B cell (primary cell): Measurements from ENCODE around the gene EXOSC9. TPM values are rescaled to one million over a fixed set of nuclear protein-coding genes. Genes with fewer than 3 reads are reported as not detected.

Source experiments
- ATAC-seq: fragments of 200-7000 bp; cut with Tn5 transposase; one replicate; pipeline ENCODE4 v1.10.0; 2021; ENCODE audit warnings: low read depth, mild to moderate bottlenecking, moderate number of reproducible peaks, moderate library complexity
- CTCF ChIA-PET: fragments of 350-600 bp; sonication (Branson Sonifier 250); formaldehyde crosslinking; loops from one replicate; lab custom pipeline; 2021; ENCODE audit warnings: antibody characterized with exemption, inconsistent platforms; lab: Charles Lee
- POLR2A ChIA-PET: fragments of 350-600 bp; sonication (Branson Sonifier 250); formaldehyde crosslinking; loops from one replicate; lab custom pipeline; 2021; ENCODE audit warnings: antibody characterized with exemption; lab: Charles Lee
- DNase-seq: peaks from one replicate; pipeline ENCODE4 v3.0.0; 2013
- H2AFZ ChIP-seq: 2 replicates; pipeline ENCODE4 v1.6.1; 2012; ENCODE audit warnings: mild to moderate bottlenecking, low read depth, low read length; ENCODE audit not compliant: insufficient read depth, poor library complexity, severe bottlenecking
- H3K27ac ChIP-seq, 2 donors: 1 replicate in 1 of 2; 2 replicates in 1 of 2; pipeline ENCODE4 v1.5.1; 2012 to 2013; ENCODE audit warnings: low read length in 2 of 2, mild to moderate bottlenecking in 2 of 2, moderate library complexity in 1 of 2
- H3K27me3 ChIP-seq, 4 experiments: fragments of 200-600 bp in 1 of 4; sonication (generic) in 1 of 4; replicated peaks in 1 of 4; 1 replicate in 2 of 4; 2 replicates in 2 of 4; pipeline versions ENCODE4 v1.6.1 to v1.7.0; 2013 to 2016; ENCODE audit warnings: low read length in 3 of 4, mild to moderate bottlenecking in 2 of 4, mixed read lengths in 1 of 4, moderate library complexity in 1 of 4; ENCODE audit not compliant: insufficient read depth in 4 of 4, control insufficient read depth in 3 of 4; ENCODE audit errors: control extremely low read depth in 1 of 4
- H3K36me3 ChIP-seq, 2 experiments: replicated peaks in 1 of 2; 1 replicate in 1 of 2; 2 replicates in 1 of 2; pipeline versions ENCODE4 v1.6.1 to v1.7.1; 2013; ENCODE audit warnings: low read length in 1 of 2; ENCODE audit not compliant: insufficient read depth in 2 of 2, control insufficient read depth in 1 of 2; ENCODE audit errors: control extremely low read depth in 1 of 2, extremely low read depth in 1 of 2
- H3K4me1 ChIP-seq, 2 donors: fragments of 200-600 bp in 1 of 2; sonication (generic) in 1 of 2; 1 replicate in 1 of 2; 2 replicates in 1 of 2; pipeline versions ENCODE4 v1.5.1 to v1.6.1; 2013 to 2017; ENCODE audit warnings: low read length in 2 of 2; ENCODE audit not compliant: control insufficient read depth in 2 of 2, insufficient read depth in 2 of 2
- H3K4me2 ChIP-seq: replicated peaks from 2 replicates; pipeline ENCODE3; 2012; ENCODE audit warnings: mild to moderate bottlenecking, low read depth, low read length; ENCODE audit not compliant: poor library complexity, severe bottlenecking
- H3K4me3 ChIP-seq, 5 experiments: fragments of 200-600 bp in 1 of 5; sonication (generic) in 1 of 5; 1 replicate in 3 of 5; 2 replicates in 2 of 5; pipeline versions ENCODE4 v1.5.1 to v1.7.0; 2011 to 2016; ENCODE audit warnings: low read length in 4 of 5, mild to moderate bottlenecking in 4 of 5, low read depth in 2 of 5, control low read depth in 1 of 5, moderate library complexity in 1 of 5; ENCODE audit not compliant: insufficient read depth in 1 of 5; ENCODE audit errors: control extremely low read depth in 1 of 5, extremely low read depth in 1 of 5
- H3K79me2 ChIP-seq: fragments of 200-600 bp; sonication (generic); one replicate; pipeline ENCODE4 v1.6.0; 2016; ENCODE audit warnings: low read length; ENCODE audit not compliant: control insufficient read depth, insufficient read depth
- H3K9ac ChIP-seq: fragments of 200-600 bp; sonication (generic); 2 replicates; pipeline ENCODE4 v1.6.1; 2017; ENCODE audit warnings: mild to moderate bottlenecking, low read length, moderate library complexity
- H3K9me3 ChIP-seq, 3 donors: one replicate each; pipeline versions ENCODE4 v1.6.1 to v1.7.1; 2013; ENCODE audit warnings: low read length in 2 of 3; ENCODE audit not compliant: control insufficient read depth in 2 of 3, insufficient read depth in 1 of 3; ENCODE audit errors: control extremely low read depth in 1 of 3
- H4K20me1 ChIP-seq: 2 replicates; pipeline ENCODE4 v1.6.0; 2012; ENCODE audit warnings: mild to moderate bottlenecking, low read length; ENCODE audit not compliant: insufficient read depth, control insufficient read depth, poor library complexity, severe bottlenecking
- H3K27ac Mint-ChIP-seq: one replicate; pipeline ENCODE4 v1.8.0; 2021; ENCODE audit warnings: mixed read lengths
- H3K27me3 Mint-ChIP-seq: one replicate; pipeline ENCODE4 v1.8.0; 2021; ENCODE audit warnings: mixed read lengths
- H3K4me1 Mint-ChIP-seq: one replicate; pipeline ENCODE4 v1.8.0; 2021; ENCODE audit warnings: mixed read lengths
- H3K4me3 Mint-ChIP-seq: one replicate; pipeline ENCODE4 v1.8.0; 2021; ENCODE audit warnings: mixed read lengths
- H3K9me3 Mint-ChIP-seq: one replicate; pipeline ENCODE4 v1.8.0; 2022; ENCODE audit warnings: mixed read lengths; ENCODE audit not compliant: insufficient read depth
- CTCF ChIP-seq: fragments of 200-600 bp; IDR thresholded peaks from one replicate; pipeline ENCODE4 v1.8.0; 2022; ENCODE audit warnings: antibody characterized with exemption, mild to moderate bottlenecking
- EZH2 ChIP-seq: IDR thresholded peaks from 2 replicates; pipeline ENCODE4 v1.6.1; 2012; ENCODE audit warnings: borderline replicate concordance, low read depth, mild to moderate bottlenecking, moderate library complexity, low read length; ENCODE audit not compliant: insufficient read depth, poor library complexity, severe bottlenecking
- WGBS: methylation state at CpG from one replicate; pipeline ENCODE4 v1.1.5; 2013; ENCODE audit warnings: missing lambda C conversion rate; ENCODE audit not compliant: insufficient coverage; 5-methylcytosine and 5-hydroxymethylcytosine counted together
- intact Hi-C: fragments of 100-400 bp; cut with micrococcal nuclease; formaldehyde crosslinking; loops from one replicate; pipeline ENCODE4 v1.10.0; 2022
- polyA plus RNA-seq: library from polyadenylated mRNA; depleted of rRNA; stranded (reverse); fragments of >200 nt; gene quantifications from 2 replicates; pipeline ENCODE4 v1.2.3, GENCODE V29; 2012
- total RNA-seq, 2 donors: library from RNA; stranded (reverse); fragments of 120-200 nt in 1 of 2; gene quantifications; 1 replicate in 1 of 2; 2 replicates in 1 of 2; pipeline versions ENCODE4 v1.2.3 to v1.2.4, GENCODE V29; 2013 to 2022

EXOSC9 gene
- total and polyA plus RNA-seq, 2 donors (not counting 1 experiment from before 2014, with no cell fraction given), result 27.5 to 35.5 TPM

GRCh38 chr4:121785479-121785878 is 15.6 kb upstream of the EXOSC9 start:
- peaks cover 47% of the 10 kb centered on the region for H3K27me3 Mint-ChIP-seq
- H3K79me2 ChIP-seq, result no peaks in the 10 kb centered on the region
- H3K9me3 Mint-ChIP-seq, result peaks cover 2% of the 10 kb centered on the region
- peaks cover 0 to 4% (median 3%) of the 10 kb centered on the region in 3 donors for H3K9me3 ChIP-seq
- H3K4me1 ChIP-seq, result no peaks in the 10 kb centered on the region
- H3K4me1 Mint-ChIP-seq, result no peaks in the 10 kb centered on the region
- no peak overlapping the region for H3K4me2 ChIP-seq
- TF ChIP-seq EZH2, result no peak
- TF ChIP-seq CTCF, result no peak
- H3K27me3 ChIP-seq, result peaks cover 0 to 20% (median 11%) of the 10 kb centered on the region in 4 experiments
- H4K20me1 ChIP-seq, result no peaks in the 10 kb centered on the region
- intact Hi-C loops, result no loop called here
- H3K27ac ChIP-seq, result no peak overlapping the region
- H3K27ac Mint-ChIP-seq, result no peak overlapping the region
- no peak overlapping the region for H3K4me3 Mint-ChIP-seq
- H3K9ac ChIP-seq, result no peak overlapping the region
- H2AFZ ChIP-seq, result no peak overlapping the region
- DNase-seq (no peak), ATAC-seq (no peak)
- H3K36me3 ChIP-seq, result no peaks in the 10 kb centered on the region
- no peak overlapping the region for H3K4me3 ChIP-seq
- ChIA-PET POLR2A (no interaction called here), CTCF (no interaction called here)
- 90% methylated on average over 4 of the region's 4 CpGs for WGBS

- WGBS, result no CpG with 5 or more reads among the region's 2 CpGs
- Mint-ChIP-seq H3K9me3 (peaks cover 2% of the 10 kb centered on the region), H3K4me1 (no peaks in the 10 kb centered on the region), H3K4me3 (no peak overlapping the region), H3K27ac (no peak overlapping the region), H3K27me3 (peaks cover 45% of the 10 kb centered on the region)
- no peak overlapping the region for H2AFZ ChIP-seq
- intact Hi-C loops, result no loop called here
- H3K27me3 ChIP-seq, result peaks cover 0 to 20% (median 13%) of the 10 kb centered on the region in 4 experiments
- no peak for TF ChIP-seq CTCF
- no peak for TF ChIP-seq EZH2
- no peak for ATAC-seq
- H3K27ac ChIP-seq, result no peak overlapping the region
- H3K9me3 ChIP-seq, result peaks cover 0 to 4% (median 3%) of the 10 kb centered on the region in 3 donors
- DNase-seq, result no peak
- H3K4me1 ChIP-seq, result no peaks in the 10 kb centered on the region
- no peaks in the 10 kb centered on the region for H3K79me2 ChIP-seq
- H3K36me3 ChIP-seq, result no peaks in the 10 kb centered on the region
- no peak overlapping the region for H3K4me3 ChIP-seq
- H3K4me2 ChIP-seq, result no peak overlapping the region
- ChIA-PET CTCF (no interaction called here), POLR2A (no interaction called here)
- no peaks in the 10 kb centered on the region for H4K20me1 ChIP-seq
- H3K9ac ChIP-seq, result no peak overlapping the region
Measured at GRCh38 chr4:121786221-121786620, 14.9 kb upstream of the EXOSC9 start.
